Activated T-helper 1 cell treated with anti-CD3 and anti-CD28 coated beads, Interleukin-2, amount 50 U/mL, for 16 hours (primary cell): ENCODE measurements around the gene LGR4.
"Not testable (repeated sequence)": the region's sequence is repeated elsewhere in the genome, so short reads cannot be mapped to it uniquely, and the experiment has no call there.

Source experiments
- DNase-seq, 2 donors: peaks; one replicate each; pipeline ENCODE4 v3.0.0-alpha.2; 2020; ENCODE audit warnings: low read depth in 1 of 2, low spot score in 1 of 2

LGR4 gene

GRCh38 chr11:27353593-27354358 is 118.8 kb downstream of the LGR4 start:
- DNase-seq: no peak

DNA sequence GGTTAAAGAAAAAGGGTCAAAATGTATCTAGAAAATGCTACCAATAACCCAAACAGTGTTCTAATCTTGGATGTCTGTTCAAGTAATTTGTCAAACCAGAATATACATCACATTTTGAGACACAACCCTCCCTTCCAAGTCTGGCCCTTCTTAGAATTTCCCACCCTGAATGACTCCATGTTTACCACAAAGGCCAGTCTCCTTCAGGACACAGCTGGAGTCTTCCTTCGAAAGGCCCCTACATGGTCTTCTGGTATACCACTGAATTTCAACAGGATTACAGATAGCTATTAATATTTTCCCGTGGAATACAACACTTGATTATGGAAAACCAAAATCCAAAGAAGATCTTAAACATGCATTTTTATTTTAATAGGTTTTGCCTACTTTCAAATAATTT is 119.8 kb downstream of the LGR4 start:
- DNase-seq: no peak

GRCh38 chr11:27350511-27350910 is 122.1 kb downstream of the LGR4 start:
- DNase-seq: no peak

DNA sequence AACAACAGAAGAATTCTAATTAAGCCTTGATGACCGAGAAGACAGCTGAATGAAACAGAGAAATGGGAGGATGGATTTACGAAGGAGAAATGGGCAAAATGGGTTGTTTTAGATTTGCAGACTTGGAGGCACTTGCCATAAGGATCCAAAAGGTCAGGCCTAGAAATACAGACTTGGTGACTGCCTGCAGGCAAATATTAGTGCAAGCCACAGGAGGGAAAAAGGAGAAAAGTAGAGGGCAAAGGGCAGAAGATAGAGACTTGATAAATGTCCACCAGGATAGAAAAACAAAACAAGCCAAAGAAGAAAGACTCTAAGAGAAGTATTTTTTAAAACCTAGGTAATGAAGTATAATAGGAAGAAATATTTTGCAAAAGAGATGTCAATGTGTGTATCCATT is 122.7 kb downstream of the LGR4 start:
- DNase-seq: no peak

DNA sequence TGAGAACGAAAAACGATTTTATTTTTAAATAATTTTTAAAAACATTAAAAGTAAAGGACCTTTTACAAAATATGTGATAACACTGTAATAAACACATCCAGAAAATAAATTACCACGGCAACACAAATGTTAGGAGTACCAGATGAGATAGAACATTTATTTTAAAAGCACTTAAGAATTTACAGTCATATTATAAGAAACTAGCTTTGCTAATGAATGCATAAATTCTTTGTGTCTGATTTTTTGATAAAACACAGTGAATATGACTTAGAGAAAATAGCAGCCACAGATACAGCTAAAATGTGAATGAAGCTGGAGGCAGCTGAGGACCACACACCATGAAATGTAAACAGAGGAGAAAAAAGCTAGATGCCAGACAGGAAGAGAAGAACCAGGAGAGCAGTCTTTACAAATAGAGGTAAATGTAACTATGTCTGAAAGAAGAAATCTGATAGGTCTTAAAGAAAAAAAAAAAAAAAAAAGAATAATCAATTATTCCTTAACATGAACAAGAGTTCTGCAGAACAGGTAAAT is 124.2 kb downstream of the LGR4 start:
- no peak for DNase-seq

GRCh38 chr11:27347359-27348339 is 124.9 kb downstream of the LGR4 start:
- DNase-seq: no peak

DNA sequence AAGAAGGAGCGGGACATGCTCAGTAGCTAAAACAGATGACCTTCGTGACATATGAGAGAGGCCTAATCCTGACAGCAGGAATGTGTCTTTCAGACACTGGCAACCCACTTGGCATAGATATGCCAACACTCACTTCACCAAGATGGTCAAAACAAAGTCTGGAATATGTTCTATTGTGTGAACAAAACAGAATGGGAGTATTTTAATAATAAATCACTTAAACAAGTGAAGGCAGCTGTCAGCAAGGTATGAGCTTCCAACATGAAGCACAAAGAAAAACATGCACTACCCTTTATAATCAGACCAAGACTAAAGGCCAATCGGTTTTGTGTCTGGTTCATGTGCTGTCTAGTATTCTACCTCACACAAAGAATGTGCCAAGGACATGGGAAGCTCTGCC is 132.6 kb downstream of the LGR4 start:
- DNase-seq: no peak

DNA sequence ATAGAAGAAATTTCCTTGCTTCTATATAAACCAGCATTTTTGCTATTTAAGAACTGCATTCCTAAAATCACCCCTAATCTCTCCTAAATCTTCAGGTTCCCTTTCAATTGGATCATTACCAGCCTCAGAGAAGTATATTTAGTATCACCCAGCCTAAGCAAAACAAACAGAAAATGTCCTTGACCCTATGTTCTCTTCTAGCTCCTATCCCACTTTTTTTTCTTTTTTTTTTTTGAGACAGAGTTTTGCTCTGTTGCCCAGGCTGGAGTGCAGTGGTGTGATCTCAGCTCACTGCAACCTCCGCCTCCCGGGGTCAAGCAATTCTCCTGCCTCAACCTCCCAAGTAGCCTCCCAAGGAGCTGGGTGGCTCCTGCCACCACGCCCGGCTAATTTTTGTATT is 137.8 kb downstream of the LGR4 start:
- DNase-seq: not testable (repeated sequence)

GRCh38 chr11:27331981-27332380 is 140.6 kb downstream of the LGR4 start:
- DNase-seq: no peak

DNA sequence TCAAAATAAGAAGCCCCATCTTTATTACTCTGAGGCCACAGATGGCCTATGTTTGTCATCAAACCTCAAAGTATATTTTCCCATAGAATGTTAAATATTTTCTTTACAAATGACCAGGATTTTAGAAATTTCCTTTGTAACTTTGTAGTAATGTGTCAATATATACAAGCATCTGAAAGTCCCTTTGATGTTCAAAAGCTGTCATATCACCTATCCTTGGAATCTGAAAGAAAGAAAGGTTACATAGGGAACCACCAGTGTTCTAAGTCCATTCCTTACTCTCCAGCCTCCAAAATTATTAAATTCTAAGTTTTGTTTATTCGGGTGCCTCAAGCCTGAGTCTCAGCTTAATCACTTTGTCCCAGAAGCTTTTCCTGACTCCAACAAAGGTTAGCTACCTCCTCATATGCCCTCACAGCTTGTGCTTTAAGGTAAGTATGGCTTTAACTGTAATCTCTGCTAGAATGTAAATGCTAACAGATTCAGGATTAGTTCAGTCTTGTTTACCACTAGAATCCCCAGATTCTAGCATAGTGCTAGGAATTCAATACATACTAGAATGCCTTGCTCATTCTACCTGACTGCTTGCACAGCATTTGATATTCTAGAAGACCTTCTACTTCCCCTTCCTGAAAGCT is 141.8 kb downstream of the LGR4 start:
- DNase-seq: no peak

GRCh38 chr11:27329867-27330632 is 142.5 kb downstream of the LGR4 start:
- no peak for DNase-seq

- no peak for DNase-seq
Measured at GRCh38 chr11:27328614-27329013, 144.0 kb downstream of the LGR4 start.

- DNase-seq: not testable (repeated sequence)
Measured at GRCh38 chr11:27327064-27327463, 145.5 kb downstream of the LGR4 start.

GRCh38 chr11:27322196-27322595 is 150.4 kb downstream of the LGR4 start:
- not testable (repeated sequence) for DNase-seq

DNA sequence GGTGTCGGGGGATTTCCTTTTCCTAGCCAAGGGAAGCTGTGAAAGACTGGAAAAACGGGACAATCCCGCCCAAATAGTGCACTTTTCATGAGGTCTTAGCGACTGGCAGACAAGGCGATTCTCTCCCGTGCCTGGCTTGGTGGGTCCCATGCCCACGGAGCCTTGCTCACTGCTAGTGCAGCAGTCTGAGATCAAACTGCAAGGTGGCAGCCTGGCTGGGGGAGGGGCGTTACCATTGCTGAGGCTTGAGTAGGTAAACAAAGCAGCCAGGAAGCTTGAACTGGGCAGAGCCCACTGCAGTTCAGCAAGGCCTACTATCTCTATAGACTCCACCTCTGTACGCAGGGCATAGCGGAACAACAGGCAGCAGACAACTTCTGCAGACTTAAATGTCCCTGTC is 151.2 kb downstream of the LGR4 start:
- DNase-seq: not testable (repeated sequence)

DNA sequence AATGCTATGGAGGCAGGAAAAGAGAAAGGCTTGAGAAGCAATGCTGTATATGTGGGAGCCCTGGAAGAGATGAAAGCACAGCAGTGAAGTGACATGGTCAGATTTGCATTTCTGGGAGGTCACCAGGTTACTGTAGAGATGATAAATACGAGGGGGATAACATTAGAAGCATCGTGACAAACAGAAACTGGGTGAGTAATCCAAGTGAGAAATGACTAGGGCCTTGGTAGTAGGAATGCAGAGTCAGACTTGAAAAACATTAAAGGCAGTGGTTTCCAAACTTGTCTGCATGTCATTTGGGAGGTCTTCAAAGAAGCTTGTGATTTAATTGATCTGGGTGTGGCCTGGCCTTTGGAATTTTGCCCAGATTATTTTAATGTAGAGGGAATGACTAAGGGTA is 153.5 kb downstream of the LGR4 start:
- DNase-seq: no peak

- no peak for DNase-seq
Measured at GRCh38 chr11:27317751-27318150, 154.8 kb downstream of the LGR4 start.
